KMS-11 (cell line): ENCODE data around the gene SPATA19.

Experiments used
- H2AFZ ChIP-seq: fragments of 200-600 bp; sonication (generic); 2 replicates; pipeline ENCODE4 v1.6.1; 2016; ENCODE audit warnings: antibody characterized with exemption, mixed run types, low read depth
- H3K27ac ChIP-seq: fragments of 200-600 bp; sonication (generic); 2 replicates; pipeline ENCODE4 v1.6.1; 2016; ENCODE audit warnings: mild to moderate bottlenecking, mixed run types
- H3K27me3 ChIP-seq: fragments of 200-600 bp; sonication (generic); 2 replicates; pipeline ENCODE4 v1.6.1; 2017; ENCODE audit warnings: mild to moderate bottlenecking, low read depth, mixed run types, moderate library complexity; ENCODE audit not compliant: insufficient read depth
- H3K36me3 ChIP-seq: fragments of 200-600 bp; sonication (generic); 2 replicates; pipeline ENCODE4 v1.6.1; 2017; ENCODE audit warnings: mild to moderate bottlenecking, mixed run types; ENCODE audit not compliant: insufficient read depth
- H3K4me1 ChIP-seq: fragments of 200-600 bp; sonication (generic); 2 replicates; pipeline ENCODE4 v1.6.1; 2016; ENCODE audit warnings: mild to moderate bottlenecking, low read depth, mixed run types; ENCODE audit not compliant: poor library complexity, severe bottlenecking
- H3K4me2 ChIP-seq: fragments of 200-600 bp; sonication (generic); 2 replicates; pipeline ENCODE4 v1.7.0; 2016; ENCODE audit warnings: mild to moderate bottlenecking, mixed run types
- H3K4me3 ChIP-seq: fragments of 200-600 bp; sonication (generic); IDR thresholded peaks from 2 replicates; pipeline ENCODE4 v1.6.1; 2017; ENCODE audit warnings: low read depth, low read length, mixed read lengths; ENCODE audit not compliant: insufficient read depth
- H3K79me2 ChIP-seq: fragments of 200-600 bp; sonication (generic); 2 replicates; pipeline ENCODE4 v1.6.1; 2016; ENCODE audit warnings: low read depth, mixed run types; ENCODE audit not compliant: insufficient read depth
- H3K9ac ChIP-seq: fragments of 200-600 bp; sonication (generic); 2 replicates; pipeline ENCODE4 v1.6.1; 2016; ENCODE audit warnings: mild to moderate bottlenecking, mixed run types
- H4K20me1 ChIP-seq: fragments of 200-600 bp; sonication (generic); 2 replicates; pipeline ENCODE4 v1.6.1; 2016; ENCODE audit warnings: mild to moderate bottlenecking, mixed run types; ENCODE audit not compliant: insufficient read depth
- TF ChIP-seq, protein P1 (sequence below): fragments of 200-600 bp; sonication (generic); conservative IDR thresholded peaks from 2 replicates; pipeline ENCODE4 v1.6.1; 2017; ENCODE audit warnings: low read depth, mild to moderate bottlenecking, antibody characterized with exemption, low read length, moderate library complexity, mixed read lengths

SPATA19 gene

DNA sequence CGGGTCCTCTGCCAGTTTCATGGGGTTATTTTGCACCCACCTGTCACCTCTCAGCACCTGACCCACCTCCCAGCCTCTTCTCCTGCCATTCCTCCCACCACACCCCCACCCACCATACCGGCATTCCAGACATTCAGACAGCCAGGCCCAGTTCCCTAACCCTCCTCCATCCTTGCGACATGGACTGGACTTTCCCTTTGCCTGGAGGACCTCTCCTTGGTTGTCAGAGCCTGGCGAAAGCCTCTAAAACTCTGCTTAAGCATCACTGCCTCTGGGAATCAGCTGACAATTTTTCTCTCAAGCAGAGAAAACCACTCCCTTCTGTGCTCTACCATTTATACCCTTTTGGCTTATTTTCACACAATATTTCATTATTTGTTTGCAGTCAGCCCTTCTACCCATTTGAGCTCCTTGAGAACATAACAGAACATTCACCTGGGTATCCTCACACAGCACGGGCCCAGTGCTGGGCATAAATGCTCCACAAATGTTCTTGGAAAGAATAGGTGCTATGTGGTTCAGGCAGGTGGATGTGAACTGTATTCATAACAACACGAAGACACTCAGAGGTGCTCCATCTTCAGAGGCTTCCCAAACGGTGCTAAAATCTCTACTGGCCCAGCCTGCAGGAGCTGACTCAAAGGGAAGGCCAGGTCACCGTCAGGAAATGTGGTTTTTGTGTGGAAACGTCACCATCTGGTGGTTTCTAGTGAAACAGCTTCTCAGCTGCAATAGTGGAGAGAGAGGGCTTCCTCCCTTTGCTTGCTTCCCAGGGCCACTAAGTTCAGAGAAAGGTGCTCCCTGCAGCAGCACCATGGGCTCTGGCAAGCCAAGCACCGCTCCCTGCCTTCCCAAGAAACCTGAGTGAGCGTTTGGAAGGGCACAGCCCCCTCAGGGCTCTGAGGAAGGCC is 10.4 kb downstream of the SPATA19 start:
- no peaks in the 10 kb centered on the region for H3K4me1 ChIP-seq
- no peaks in the 10 kb centered on the region for H3K27me3 ChIP-seq
- H3K27ac ChIP-seq, result no peak overlapping the region
- TF ChIP-seq, protein P1, sequence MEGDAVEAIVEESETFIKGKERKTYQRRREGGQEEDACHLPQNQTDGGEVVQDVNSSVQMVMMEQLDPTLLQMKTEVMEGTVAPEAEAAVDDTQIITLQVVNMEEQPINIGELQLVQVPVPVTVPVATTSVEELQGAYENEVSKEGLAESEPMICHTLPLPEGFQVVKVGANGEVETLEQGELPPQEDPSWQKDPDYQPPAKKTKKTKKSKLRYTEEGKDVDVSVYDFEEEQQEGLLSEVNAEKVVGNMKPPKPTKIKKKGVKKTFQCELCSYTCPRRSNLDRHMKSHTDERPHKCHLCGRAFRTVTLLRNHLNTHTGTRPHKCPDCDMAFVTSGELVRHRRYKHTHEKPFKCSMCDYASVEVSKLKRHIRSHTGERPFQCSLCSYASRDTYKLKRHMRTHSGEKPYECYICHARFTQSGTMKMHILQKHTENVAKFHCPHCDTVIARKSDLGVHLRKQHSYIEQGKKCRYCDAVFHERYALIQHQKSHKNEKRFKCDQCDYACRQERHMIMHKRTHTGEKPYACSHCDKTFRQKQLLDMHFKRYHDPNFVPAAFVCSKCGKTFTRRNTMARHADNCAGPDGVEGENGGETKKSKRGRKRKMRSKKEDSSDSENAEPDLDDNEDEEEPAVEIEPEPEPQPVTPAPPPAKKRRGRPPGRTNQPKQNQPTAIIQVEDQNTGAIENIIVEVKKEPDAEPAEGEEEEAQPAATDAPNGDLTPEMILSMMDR, result peak; percentile 74
- H4K20me1 ChIP-seq, result no peaks in the 10 kb centered on the region
- no peaks in the 10 kb centered on the region for H3K36me3 ChIP-seq
- no peak overlapping the region for H3K9ac ChIP-seq
- H3K4me2 ChIP-seq, result no peak overlapping the region
- H3K79me2 ChIP-seq, result no peaks in the 10 kb centered on the region
- no peak overlapping the region for H3K4me3 ChIP-seq
- H2AFZ ChIP-seq, result no peak overlapping the region

DNA sequence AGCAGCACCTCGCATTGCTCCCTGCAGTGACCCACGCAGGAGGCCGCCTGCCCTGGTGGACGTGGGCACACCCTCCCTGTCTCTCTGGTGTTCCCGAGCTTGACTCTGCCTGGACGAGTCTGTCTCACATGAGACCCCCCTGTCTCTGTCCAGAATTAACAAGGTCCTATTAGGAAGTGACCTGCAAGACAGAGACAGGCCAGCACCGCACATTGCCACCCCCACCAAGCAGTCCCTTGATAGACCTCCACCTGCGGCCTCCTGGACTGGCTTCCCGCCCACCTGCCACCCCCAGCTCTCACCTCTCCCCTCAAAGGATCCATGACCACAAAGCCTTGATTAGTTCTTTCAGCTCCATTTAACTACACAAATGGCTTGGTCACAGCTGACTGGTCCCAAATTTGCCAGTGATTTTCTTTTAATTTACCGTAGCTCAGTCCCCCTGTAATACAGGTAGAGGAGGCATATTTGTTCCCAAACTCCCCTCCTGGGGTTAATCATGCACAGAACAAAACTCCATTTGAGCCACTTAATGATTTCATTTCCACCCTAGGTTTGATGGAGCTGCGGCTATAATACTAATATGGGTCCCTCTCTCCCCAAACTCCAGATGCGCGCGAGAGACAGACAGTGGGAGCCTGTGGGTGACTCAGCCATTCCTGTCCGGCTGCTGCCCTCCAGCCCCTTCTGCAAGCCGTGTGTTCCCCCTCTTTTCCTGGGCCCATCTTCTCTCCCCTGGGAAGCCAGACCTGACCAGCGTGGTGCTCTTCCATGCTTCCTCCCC is 11.2 kb downstream of the SPATA19 start:
- H3K4me2 ChIP-seq, result no peak overlapping the region
- H3K79me2 ChIP-seq, result no peaks in the 10 kb centered on the region
- H3K27ac ChIP-seq, result no peak overlapping the region
- H4K20me1 ChIP-seq, result no peaks in the 10 kb centered on the region
- no peak overlapping the region for H3K4me3 ChIP-seq
- H2AFZ ChIP-seq, result no peak overlapping the region
- H3K9ac ChIP-seq, result no peak overlapping the region
- TF ChIP-seq, protein P1, result no peak
- H3K4me1 ChIP-seq, result no peaks in the 10 kb centered on the region
- H3K36me3 ChIP-seq, result no peaks in the 10 kb centered on the region
- H3K27me3 ChIP-seq, result no peaks in the 10 kb centered on the region

DNA sequence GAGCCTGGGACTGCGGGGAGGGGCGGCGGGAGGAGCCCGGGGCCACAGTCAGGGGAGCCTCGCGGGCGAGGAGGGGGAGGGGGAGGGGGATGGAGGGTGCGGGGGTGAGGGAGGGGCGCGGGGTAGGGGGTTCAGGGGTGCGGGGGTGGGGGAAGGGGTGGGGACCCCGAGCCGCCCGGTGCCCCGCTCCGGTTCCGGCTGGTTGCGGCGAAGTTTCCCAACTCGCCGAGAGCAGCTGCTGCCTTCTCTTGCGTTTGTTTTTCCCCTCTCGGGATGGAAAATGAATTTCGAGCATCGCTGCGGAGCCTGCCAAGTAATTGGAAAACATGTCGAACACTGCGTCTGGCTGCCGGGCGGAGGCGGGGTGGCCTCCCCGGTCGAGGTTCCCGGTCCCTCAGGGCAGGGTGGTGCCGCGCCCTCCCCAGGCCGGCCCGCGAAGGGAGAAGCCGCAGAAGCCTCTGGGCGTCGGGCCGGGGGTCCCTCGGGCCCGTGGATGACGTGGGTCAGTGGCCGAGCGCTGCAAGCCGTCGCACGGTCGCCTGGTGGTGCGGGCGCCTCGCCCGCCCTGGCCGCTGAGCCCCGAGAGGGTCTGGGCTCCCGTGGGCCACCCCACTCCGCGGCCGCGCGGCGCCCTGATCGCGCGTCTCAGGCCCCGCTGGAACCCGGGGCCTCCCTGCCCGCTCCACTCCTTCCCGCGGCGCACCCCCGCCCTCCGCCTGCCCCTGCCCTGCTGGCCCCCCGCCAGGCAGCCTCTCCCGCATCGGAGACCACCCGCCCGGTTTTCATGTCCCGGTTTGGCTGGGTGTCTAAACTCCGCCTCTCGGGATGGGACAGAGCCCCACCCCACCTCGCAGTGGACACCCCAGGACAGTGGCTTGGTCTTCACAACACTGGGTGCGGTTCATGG is 12.1 kb downstream of the SPATA19 start:
- Histone ChIP-seq H3K79me2 (no peaks in the 10 kb centered on the region), H3K4me2 (no peak overlapping the region), H3K4me1 (no peaks in the 10 kb centered on the region), H3K9ac (no peak overlapping the region), H2AFZ (no peak overlapping the region), H3K4me3 (no peak overlapping the region), H4K20me1 (no peaks in the 10 kb centered on the region), H3K27me3 (no peaks in the 10 kb centered on the region), H3K27ac (no peak overlapping the region), H3K36me3 (no peaks in the 10 kb centered on the region)
- TF ChIP-seq, protein P1, result no peak
